ENCODE measurements around the gene PRKD1. TPM values are rescaled to one million over a fixed set of nuclear protein-coding genes. Genes with fewer than 3 reads are reported as not detected.

PRKD1 gene
- total RNA-seq, 1 experiment from 2014 or later, result 2.7 TPM

- Histone ChIP-seq H3K23me2 (ENCODE audit: insufficient read length, low read depth, low read length, poor library complexity, severe bottlenecking) (no peaks in the 10 kb centered on the region), H3K4me1 (ENCODE audit: insufficient read depth, low read length) (no peaks in the 10 kb centered on the region), H3K9me3 (ENCODE audit: control insufficient read depth, low read depth, low read length) (no peaks in the 10 kb centered on the region), H3K27me3 (ENCODE audit: insufficient read depth, low read length) (no peaks in the 10 kb centered on the region), H3K9ac (ENCODE audit: extremely low read depth, insufficient read length, low read length) (no peak overlapping the region), H4K5ac (ENCODE audit: insufficient read length, low read depth, low read length) (no peak overlapping the region), H3K27ac (ENCODE audit: insufficient read length, low read depth, low read length) (no peak overlapping the region), H3K79me1 (ENCODE audit: insufficient read depth, low read depth, low read length, poor library complexity, severe bottlenecking) (no peaks in the 10 kb centered on the region), H3K18ac (ENCODE audit: insufficient read length, low read depth, low read length) (no peak overlapping the region), H3K4me2 (ENCODE audit: insufficient read depth, insufficient read length, low read length) (no peak overlapping the region), H3K4ac (ENCODE audit: low read depth, low read length) (no peak overlapping the region), H2BK20ac (ENCODE audit: low read depth, low read length, poor library complexity, severe bottlenecking) (no peak overlapping the region), H4K8ac (replicated peaks; ENCODE audit: insufficient read length, low read depth, low read length) (no peak overlapping the region), H4K91ac (ENCODE audit: insufficient read length, low read depth, low read length) (no peak overlapping the region), H3T11ph (ENCODE audit: low read length) (no peak overlapping the region), H3K79me2 (ENCODE audit: insufficient read depth, low read length) (no peaks in the 10 kb centered on the region), H2BK12ac (ENCODE audit: insufficient read length, low read depth, low read length) (no peak overlapping the region), H4K20me1 (ENCODE audit: control insufficient read depth, insufficient read depth, insufficient read length) (no peaks in the 10 kb centered on the region), H3K56ac (ENCODE audit: insufficient read length, low read depth, low read length) (no peak overlapping the region), H2AK5ac (ENCODE audit: insufficient read length, low read length) (no peak overlapping the region), H2AFZ (ENCODE audit: low read length) (no peak overlapping the region), H3K14ac (ENCODE audit: insufficient read depth, low read length) (no peak overlapping the region), H2BK120ac (ENCODE audit: low read depth, low read length, poor library complexity, severe bottlenecking) (no peak overlapping the region), H3K23ac (ENCODE audit: insufficient read length, low read depth, low read length) (no peak overlapping the region), H2BK15ac (ENCODE audit: low read depth, low read length) (no peak overlapping the region), H2BK5ac (ENCODE audit: insufficient read length, low read length) (no peak overlapping the region)
- no CpG with 5 or more reads among the region's 3 CpGs for WGBS (ENCODE audit: extremely low coverage, insufficient read length, low lambda C conversion rate)
- no peak overlapping the region for H3K4me3 Mint-ChIP-seq
- no peak for TF ChIP-seq CTCF (conservative IDR thresholded peaks at IDR 0.05)
- H3K27ac Mint-ChIP-seq, result peak overlapping the region in 1 of 3 experiments; percentile 76; a peak in 2 of 7 replicates
- DNase-seq, result no peak
- H3K4me1 Mint-ChIP-seq, result peaks cover 0 to 3% of the 10 kb centered on the region in 2 experiments; a peak in 1 of 4 replicates
- H3K27me3 Mint-ChIP-seq (ENCODE audit: low read depth), result no peaks in the 10 kb centered on the region
- H3K9me3 Mint-ChIP-seq, result no peaks in the 10 kb centered on the region
- no peaks in the 10 kb centered on the region for H3K36me3 Mint-ChIP-seq (ENCODE audit: insufficient read depth in 1 of 3, low read depth in 3 of 3)
Measured at GRCh38 chr14:29749327-29749726, 178.3 kb downstream of the PRKD1 start.
